Glomerular visceral epithelial cell (primary cell): Measurements from ENCODE around the gene ATP8B4.
A peak's percentile ranks its signal among the peaks of the same experiment; 100 is the strongest.
"Not testable (repeated sequence)": the region's sequence is repeated elsewhere in the genome, so short reads cannot be mapped to it uniquely, and the experiment has no call there.

Experiments used
- DNase-seq: peaks from one replicate; pipeline ENCODE4 v3.0.0-alpha.2; 2016; ENCODE audit errors: extremely low spot score

The ATP8B4 gene

GRCh38 chr15:50140983-50141382, 21.9 kb upstream of the ATP8B4 start:
- no peak for DNase-seq

- no peak for DNase-seq
Measured at GRCh38 chr15:50140098-50140497, 21.1 kb upstream of the ATP8B4 start.

GRCh38 chr15:50138391-50138790, 19.4 kb upstream of the ATP8B4 start:
- DNase-seq = no peak

GRCh38 chr15:50137893-50138292, 18.9 kb upstream of the ATP8B4 start:
- no peak for DNase-seq

GRCh38 chr15:50137330-50137761, 18.3 kb upstream of the ATP8B4 start:
- DNase-seq = peak; percentile 27

- peak; percentile 60 for DNase-seq
Measured at GRCh38 chr15:50135031-50135551, 16.1 kb upstream of the ATP8B4 start.

- DNase-seq = peak; percentile 70
Measured at GRCh38 chr15:50134524-50135024, 15.5 kb upstream of the ATP8B4 start.

GRCh38 chr15:50132251-50132984, 13.4 kb upstream of the ATP8B4 start:
- not testable (repeated sequence) for DNase-seq

GRCh38 chr15:50131617-50132016, 12.6 kb upstream of the ATP8B4 start:
- DNase-seq = no peak

GRCh38 chr15:50128266-50128665, 9.2 kb upstream of the ATP8B4 start:
- DNase-seq = no peak

- no peak for DNase-seq
Measured at GRCh38 chr15:50127255-50127777, 8.3 kb upstream of the ATP8B4 start.

- DNase-seq = no peak
Measured at GRCh38 chr15:50126072-50126471, 7.0 kb upstream of the ATP8B4 start.

- no peak for DNase-seq
Measured at GRCh38 chr15:50124631-50125030, 5.6 kb upstream of the ATP8B4 start.

- no peak for DNase-seq
Measured at GRCh38 chr15:50123861-50124557, 5.0 kb upstream of the ATP8B4 start.

- no peak for DNase-seq
Measured at GRCh38 chr15:50120729-50121128, 1.7 kb upstream of the ATP8B4 start.

GRCh38 chr15:50117431-50118027, 1.5 kb downstream of the ATP8B4 start:
- DNase-seq = no peak

- peak; percentile 26 for DNase-seq
Measured at GRCh38 chr15:50116477-50116876, 2.6 kb downstream of the ATP8B4 start.

- DNase-seq = no peak
Measured at GRCh38 chr15:50113992-50114780, 4.8 kb downstream of the ATP8B4 start.

GRCh38 chr15:50113187-50113505, 5.9 kb downstream of the ATP8B4 start:
- DNase-seq = no peak

- no peak for DNase-seq
Measured at GRCh38 chr15:50112488-50113186, 6.4 kb downstream of the ATP8B4 start.

- DNase-seq = no peak
Measured at GRCh38 chr15:50110285-50110684, 8.7 kb downstream of the ATP8B4 start.
